Liver (tissue), 9 donors: Measurements from ENCODE around the gene SRD5A1. TPM values are rescaled to one million over a fixed set of nuclear protein-coding genes. Genes with fewer than 3 reads are reported as not detected.
A peak's percentile ranks its signal among the peaks of the same experiment; 100 is the strongest.

Source experiments
- DNase-seq: peaks from one replicate; pipeline ENCODE4 v3.0.0-alpha.2; 2017; ENCODE audit warnings: low spot score
- H3K27ac ChIP-seq, 2 donors: one replicate each; pipeline ENCODE4 v1.7.0; 2013; ENCODE audit warnings: inconsistent platforms in 2 of 2, low read length in 2 of 2, control low read depth in 1 of 2, low read depth in 1 of 2, mild to moderate bottlenecking in 1 of 2
- H3K27me3 ChIP-seq, 4 donors: one replicate each; pipeline versions ENCODE4 v1.6.1 to v1.7.0; 2013; ENCODE audit warnings: low read length in 3 of 4, inconsistent platforms in 1 of 4, mild to moderate bottlenecking in 1 of 4, moderate library complexity in 1 of 4; ENCODE audit not compliant: control insufficient read depth in 4 of 4, insufficient read depth in 4 of 4
- H3K36me3 ChIP-seq, 4 donors: one replicate each; pipeline versions ENCODE4 v1.6.1 to v1.7.0; 2013; ENCODE audit warnings: low read length in 3 of 4, mild to moderate bottlenecking in 3 of 4, low read depth in 1 of 4, moderate library complexity in 1 of 4; ENCODE audit not compliant: control insufficient read depth in 4 of 4, insufficient read depth in 3 of 4
- H3K4me1 ChIP-seq, 4 donors: one replicate each; pipeline versions ENCODE4 v1.6.1 to v1.7.0; 2013; ENCODE audit warnings: low read length in 3 of 4, mild to moderate bottlenecking in 3 of 4, moderate library complexity in 1 of 4; ENCODE audit not compliant: control insufficient read depth in 4 of 4, insufficient read depth in 4 of 4
- H3K4me3 ChIP-seq, 3 donors: one replicate each; pipeline versions ENCODE4 v1.6.1 to v1.7.0; 2013; ENCODE audit warnings: low read length in 3 of 3, control low read depth in 1 of 3, low read depth in 1 of 3, mild to moderate bottlenecking in 1 of 3
- H3K9ac ChIP-seq, 2 donors: one replicate each; pipeline ENCODE4 v1.7.0; 2013; ENCODE audit warnings: low read length in 2 of 2, mild to moderate bottlenecking in 2 of 2, moderate library complexity in 2 of 2, control low read depth in 1 of 2, low read depth in 1 of 2
- H3K9me3 ChIP-seq, 4 donors: one replicate each; pipeline versions ENCODE4 v1.6.1 to v1.7.0; 2013; ENCODE audit warnings: low read length in 3 of 4; ENCODE audit not compliant: control insufficient read depth in 4 of 4
- ATF3 ChIP-seq: IDR thresholded peaks from 2 replicates; pipeline ENCODE4 v1.6.1; 2016; ENCODE audit warnings: antibody characterized with exemption
- CTCF ChIP-seq: fragments of 150-350 bp; IDR thresholded peaks from 2 replicates; pipeline ENCODE4 v1.5.1; 2017; ENCODE audit warnings: improper control_type of control experiment, low read depth, low read length; ENCODE audit not compliant: missing input control
- EGR1 ChIP-seq, 2 donors: IDR thresholded peaks; 2 replicates each; pipeline ENCODE4 v1.6.1; 2016 to 2018; ENCODE audit warnings: antibody characterized with exemption in 2 of 2, low read depth in 2 of 2
- FOXA1 ChIP-seq: IDR thresholded peaks from 2 replicates; pipeline ENCODE4 v1.6.1; 2016; ENCODE audit warnings: antibody characterized with exemption
- FOXA2 ChIP-seq: IDR thresholded peaks from 2 replicates; pipeline ENCODE4 v1.6.1; 2016; ENCODE audit warnings: antibody characterized with exemption
- GABPA ChIP-seq, 2 donors: IDR thresholded peaks in 1 of 2; conservative IDR thresholded peaks in 1 of 2; 2 replicates each; pipeline ENCODE4 v1.6.1; 2016; ENCODE audit warnings: antibody characterized with exemption in 2 of 2, mild to moderate bottlenecking in 1 of 2, moderate library complexity in 1 of 2
- HNF4A ChIP-seq, 2 donors: conservative IDR thresholded peaks; 2 replicates each; pipeline ENCODE4 v1.6.1; 2016; ENCODE audit warnings: antibody characterized with exemption in 2 of 2, mild to moderate bottlenecking in 2 of 2
- HNF4G ChIP-seq: IDR thresholded peaks from 2 replicates; pipeline ENCODE4 v1.6.1; 2016; ENCODE audit warnings: antibody characterized with exemption
- JUND ChIP-seq, 2 donors: IDR thresholded peaks; 2 replicates each; pipeline ENCODE4 v1.6.1; 2016; ENCODE audit warnings: antibody characterized with exemption in 2 of 2
- MAX ChIP-seq: IDR thresholded peaks from 2 replicates; pipeline ENCODE4 v1.6.1; 2016; ENCODE audit warnings: antibody characterized with exemption
- RAD21 ChIP-seq, 2 donors: IDR thresholded peaks; 2 replicates each; pipeline ENCODE4 v1.6.1; 2016; ENCODE audit warnings: antibody characterized with exemption in 2 of 2, mild to moderate bottlenecking in 2 of 2
- REST ChIP-seq: IDR thresholded peaks from 2 replicates; pipeline ENCODE4 v1.6.1; 2016; ENCODE audit warnings: antibody characterized with exemption, mild to moderate bottlenecking
- SP1 ChIP-seq: IDR thresholded peaks from 2 replicates; pipeline ENCODE4 v1.6.1; 2018; ENCODE audit warnings: antibody characterized with exemption, mild to moderate bottlenecking
- TAF1 ChIP-seq: conservative IDR thresholded peaks from 2 replicates; pipeline ENCODE4 v1.6.1; 2016; ENCODE audit warnings: antibody characterized with exemption, mild to moderate bottlenecking
- YY1 ChIP-seq: IDR thresholded peaks from 2 replicates; pipeline ENCODE4 v1.6.1; 2016; ENCODE audit warnings: antibody characterized with exemption, mild to moderate bottlenecking
- ZBTB33 ChIP-seq: IDR thresholded peaks from 2 replicates; pipeline ENCODE4 v1.6.1; 2016; ENCODE audit warnings: antibody characterized with exemption
- WGBS: extraction: QIAGEN DNeasy Blood & Tissue Kit; methylation state at CpG from one replicate; pipeline ENCODE4 v1.1.7; 2013; 5-methylcytosine and 5-hydroxymethylcytosine counted together
- polyA plus RNA-seq, 2 donors: library from polyadenylated mRNA; stranded (reverse) in 1 of 2; unstranded in 1 of 2; fragments of 200-250 nt in 1 of 2; fragments of >200 nt in 1 of 2; fragmentation: Nextera tagmentation in 1 of 2; extraction: Ambion mirVana in 1 of 2; gene quantifications; one replicate each; pipeline versions ENCODE4 v1.2.1 to v1.2.3, GENCODE V29; 2013 to 2015
- total RNA-seq, 2 donors: library from RNA; depleted of rRNA; stranded (reverse); fragments of >200 nt; gene quantifications; one replicate each; pipeline ENCODE4 v1.2.3, GENCODE V29; 2014
- donor health status: healthy.
- donor health status: healthy.
- donor health status: healthy.
- donor health status: healthy.
- donor health status: healthy.

The SRD5A1 gene
- total and polyA plus RNA-seq, 4 donors, result 6.3 to 87.0 (median 47.7) TPM

- no peak for TF ChIP-seq ZBTB33
- TF ChIP-seq YY1, result no peak
- TF ChIP-seq RAD21 (IDR thresholded peaks at IDR 0.05), result no peak
- TF ChIP-seq REST, result no peak
- TF ChIP-seq FOXA2, result no peak
- no peak for TF ChIP-seq TAF1
- TF ChIP-seq SP1, result no peak
- TF ChIP-seq HNF4G, result no peak
- TF ChIP-seq MAX, result no peak
- no peak for TF ChIP-seq ATF3
- WGBS, result 96% methylated on average over 3 of the region's 3 CpGs
- H3K27me3 ChIP-seq, result no peaks in the 10 kb centered on the region
- peak overlapping the region in 1 of 2 donors; percentile 14 for H3K27ac ChIP-seq
- H3K36me3 ChIP-seq, result peaks cover 15 to 72% (median 48%) of the 10 kb centered on the region in 4 donors
- no peak overlapping the region for H3K4me3 ChIP-seq
- H3K9ac ChIP-seq, result no peak overlapping the region
- peaks cover 2 to 33% (median 15%) of the 10 kb centered on the region in 4 donors for H3K4me1 ChIP-seq
- H3K9me3 ChIP-seq, result no peaks in the 10 kb centered on the region
- no peak for DNase-seq
Observed at GRCh38 chr5:6608016-6608415, 25.2 kb upstream of the SRD5A1 start.

GRCh38 chr5:6611334-6612256 lies 21.6 kb upstream of the SRD5A1 start:
- Histone ChIP-seq H3K9ac (no peak overlapping the region), H3K4me3 (no peak overlapping the region), H3K27ac (peak overlapping the region in 1 of 2 donors; percentile 0), H3K36me3 (peaks cover 23 to 79% (median 64%) of the 10 kb centered on the region in 4 donors), H3K9me3 (no peaks in the 10 kb centered on the region), H3K4me1 (peaks cover 0 to 17% (median 5%) of the 10 kb centered on the region in 4 donors), H3K27me3 (no peaks in the 10 kb centered on the region)
- DNase-seq, result no peak
- 84% methylated on average over 20 of the region's 20 CpGs for WGBS
- TF ChIP-seq EGR1 (IDR thresholded peaks at IDR 0.05; ENCODE audit: low read depth in 2 of 2), result no peak
- no peak for TF ChIP-seq FOXA1
- no peak for TF ChIP-seq HNF4G
- TF ChIP-seq HNF4A (conservative IDR thresholded peaks at IDR 0.05), result peak in 1 of 2 donors; percentile 29
- TF ChIP-seq JUND (IDR thresholded peaks at IDR 0.05), result no peak
- TF ChIP-seq RAD21 (IDR thresholded peaks at IDR 0.05), result peak in 1 of 2 donors; percentile 4
- no peak for TF ChIP-seq REST
- no peak for TF ChIP-seq TAF1
- no peak for TF ChIP-seq ATF3
- no peak for TF ChIP-seq FOXA2
- TF ChIP-seq YY1, result no peak
- no peak for TF ChIP-seq CTCF
- TF ChIP-seq GABPA (IDR thresholded peaks at IDR 0.05 in 1 of 2, conservative IDR thresholded peaks at IDR 0.05 in 1 of 2), result no peak
